Effector CD8-positive, alpha-beta T cell (primary cell): ENCODE data around the gene DEAF1.

Experiments
- DNase-seq: peaks from one replicate; lab custom pipeline; 2025; lab: John Stamatoyannopoulos, UW

DEAF1 gene

GRCh38 chr11:643849-644738 lies 50.9 kb downstream of the DEAF1 start:
- DNase-seq, result no peak

GRCh38 chr11:643366-643765 lies 51.7 kb downstream of the DEAF1 start:
- no peak for DNase-seq

GRCh38 chr11:641806-642370 lies 53.1 kb downstream of the DEAF1 start:
- no peak for DNase-seq

- no peak for DNase-seq
Measured at GRCh38 chr11:640021-640706, 54.9 kb downstream of the DEAF1 start.

- DNase-seq, result no peak
Measured at GRCh38 chr11:639332-639955, 55.6 kb downstream of the DEAF1 start.

GRCh38 chr11:638631-639331 lies 56.2 kb downstream of the DEAF1 start:
- DNase-seq, result no peak

- DNase-seq, result no peak
Measured at GRCh38 chr11:637593-638521, 57.2 kb downstream of the DEAF1 start.

- DNase-seq, result no peak
Measured at GRCh38 chr11:637333-637592, 57.8 kb downstream of the DEAF1 start.

- DNase-seq, result no peak
Measured at GRCh38 chr11:636511-637332, 58.3 kb downstream of the DEAF1 start, which contains the start of gene DRD4. Gene DRD4, plus strand, starts transcription at chr11:637269. Its CDS starts 36 bp downstream, at chr11:637305.

- no peak for DNase-seq
Measured at GRCh38 chr11:635945-636510, 59.0 kb downstream of the DEAF1 start.

GRCh38 chr11:630871-631270 lies 64.2 kb downstream of the DEAF1 start:
- no peak for DNase-seq

- DNase-seq, result no peak
Measured at GRCh38 chr11:629237-629583, 65.8 kb downstream of the DEAF1 start.

GRCh38 chr11:628056-628455 lies 67.0 kb downstream of the DEAF1 start:
- DNase-seq, result no peak

- no peak for DNase-seq
Measured at GRCh38 chr11:627308-627576, 67.8 kb downstream of the DEAF1 start.

GRCh38 chr11:626475-627307 lies 68.3 kb downstream of the DEAF1 start, which contains the start of gene SCT:
Gene SCT, minus strand, starts transcription at chr11:627181. Its CDS starts 38 bp downstream, at chr11:627143.
- no peak for DNase-seq

GRCh38 chr11:625636-626268 lies 69.3 kb downstream of the DEAF1 start:
- DNase-seq, result no peak

GRCh38 chr11:624705-625635 lies 70.1 kb downstream of the DEAF1 start, which contains the start of gene CDHR5:
Gene CDHR5, minus strand, starts transcription at chr11:624955. Its CDS starts 53 bp downstream, at chr11:624902.
- no peak for DNase-seq
